Gastrocnemius medialis (tissue), 4 donors: Measurements from ENCODE around the gene PPIP5K2.

Experiments
- POLR2A ChIP-seq, 2 donors: fragments of 450-650 bp; IDR thresholded peaks; one replicate each; pipeline ENCODE4 v1.6.1; 2017; ENCODE audit warnings: antibody characterized with exemption in 2 of 2, mild to moderate bottlenecking in 2 of 2, moderate library complexity in 2 of 2
- TF ChIP-seq, protein P1 (sequence below), 5 experiments: fragments of 450-650 bp in 3 of 5; fragments of 200-600 bp in 2 of 5; sonication (generic) in 2 of 5; IDR thresholded peaks in 4 of 5; conservative IDR thresholded peaks in 1 of 5; 1 replicate in 4 of 5; 2 replicates in 1 of 5; pipeline ENCODE4 v1.5.1; 2016 to 2019; ENCODE audit warnings: antibody characterized with exemption in 5 of 5, mild to moderate bottlenecking in 3 of 5, moderate library complexity in 3 of 5

DNA sequence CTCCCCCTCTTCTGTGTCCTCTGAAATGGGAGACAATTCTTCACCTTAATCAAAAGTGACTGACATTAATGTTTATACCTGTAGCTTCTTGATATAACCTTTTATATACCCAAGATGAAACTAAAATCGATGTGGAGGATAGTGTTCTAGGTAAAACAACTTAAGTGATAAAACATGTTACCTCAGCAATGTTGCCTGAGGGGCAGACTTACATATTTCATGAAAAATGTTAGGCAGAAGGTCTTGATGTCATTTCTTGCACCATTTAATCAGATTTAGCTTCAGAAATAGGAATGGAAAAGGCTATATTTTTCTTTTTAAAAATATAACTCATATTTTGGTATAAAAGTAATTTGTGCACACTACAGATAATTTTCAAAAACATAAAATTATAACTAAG is 115.8 kb downstream of the PPIP5K2 start:
- TF ChIP-seq, protein P1, sequence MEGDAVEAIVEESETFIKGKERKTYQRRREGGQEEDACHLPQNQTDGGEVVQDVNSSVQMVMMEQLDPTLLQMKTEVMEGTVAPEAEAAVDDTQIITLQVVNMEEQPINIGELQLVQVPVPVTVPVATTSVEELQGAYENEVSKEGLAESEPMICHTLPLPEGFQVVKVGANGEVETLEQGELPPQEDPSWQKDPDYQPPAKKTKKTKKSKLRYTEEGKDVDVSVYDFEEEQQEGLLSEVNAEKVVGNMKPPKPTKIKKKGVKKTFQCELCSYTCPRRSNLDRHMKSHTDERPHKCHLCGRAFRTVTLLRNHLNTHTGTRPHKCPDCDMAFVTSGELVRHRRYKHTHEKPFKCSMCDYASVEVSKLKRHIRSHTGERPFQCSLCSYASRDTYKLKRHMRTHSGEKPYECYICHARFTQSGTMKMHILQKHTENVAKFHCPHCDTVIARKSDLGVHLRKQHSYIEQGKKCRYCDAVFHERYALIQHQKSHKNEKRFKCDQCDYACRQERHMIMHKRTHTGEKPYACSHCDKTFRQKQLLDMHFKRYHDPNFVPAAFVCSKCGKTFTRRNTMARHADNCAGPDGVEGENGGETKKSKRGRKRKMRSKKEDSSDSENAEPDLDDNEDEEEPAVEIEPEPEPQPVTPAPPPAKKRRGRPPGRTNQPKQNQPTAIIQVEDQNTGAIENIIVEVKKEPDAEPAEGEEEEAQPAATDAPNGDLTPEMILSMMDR (IDR thresholded peaks at IDR 0.05 in 4 of 5, conservative IDR thresholded peaks at IDR 0.05 in 1 of 5), result no peak
- no peak for TF ChIP-seq POLR2A (IDR thresholded peaks at IDR 0.05)
